ENCODE data around the gene DOK6.
"Not testable (repeated sequence)": the region's sequence is repeated elsewhere in the genome, so short reads cannot be mapped to it uniquely, and the experiment has no call there.

Gene DOK6

DNA sequence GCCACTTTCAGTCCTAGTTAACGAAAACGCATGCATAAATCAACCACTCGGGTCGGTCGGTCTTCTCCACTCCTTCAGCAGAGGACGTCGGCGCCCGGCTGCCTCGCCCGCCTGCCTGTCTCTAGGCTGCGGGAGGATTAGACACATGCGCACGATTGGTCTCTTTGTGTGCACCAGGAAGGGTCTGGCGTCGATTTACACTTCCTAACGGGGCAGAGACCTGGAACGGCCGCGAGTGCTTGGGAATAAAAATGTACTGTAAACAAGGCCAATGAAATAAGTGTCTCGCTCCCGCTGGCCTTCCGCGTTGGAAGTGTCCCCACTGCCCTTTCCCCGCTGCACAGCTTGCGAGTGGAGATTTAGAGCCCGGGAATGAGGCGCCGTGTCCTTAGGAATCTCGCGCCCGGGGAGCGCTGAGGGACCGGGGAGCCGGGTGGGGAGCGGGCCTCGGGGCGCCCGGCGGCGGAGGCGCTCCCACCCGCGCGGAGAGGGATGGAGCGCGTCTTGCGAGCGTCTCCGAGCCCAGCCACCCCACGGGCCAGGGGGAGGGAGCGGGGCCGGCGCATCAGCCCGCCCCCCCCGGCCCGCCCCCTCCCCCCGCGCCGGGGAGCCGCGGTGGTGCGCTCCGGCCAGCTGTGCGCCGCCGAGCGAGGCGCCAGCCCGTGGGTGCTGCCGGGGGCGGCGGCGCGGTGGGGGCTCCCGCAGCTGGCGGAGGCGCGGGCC lies at the start of gene DOK6:
TSS of gene DOK6 (plus strand) at position 636 of the 723 bp plus-strand sequence.
- TF ChIP-seq, protein P1, sequence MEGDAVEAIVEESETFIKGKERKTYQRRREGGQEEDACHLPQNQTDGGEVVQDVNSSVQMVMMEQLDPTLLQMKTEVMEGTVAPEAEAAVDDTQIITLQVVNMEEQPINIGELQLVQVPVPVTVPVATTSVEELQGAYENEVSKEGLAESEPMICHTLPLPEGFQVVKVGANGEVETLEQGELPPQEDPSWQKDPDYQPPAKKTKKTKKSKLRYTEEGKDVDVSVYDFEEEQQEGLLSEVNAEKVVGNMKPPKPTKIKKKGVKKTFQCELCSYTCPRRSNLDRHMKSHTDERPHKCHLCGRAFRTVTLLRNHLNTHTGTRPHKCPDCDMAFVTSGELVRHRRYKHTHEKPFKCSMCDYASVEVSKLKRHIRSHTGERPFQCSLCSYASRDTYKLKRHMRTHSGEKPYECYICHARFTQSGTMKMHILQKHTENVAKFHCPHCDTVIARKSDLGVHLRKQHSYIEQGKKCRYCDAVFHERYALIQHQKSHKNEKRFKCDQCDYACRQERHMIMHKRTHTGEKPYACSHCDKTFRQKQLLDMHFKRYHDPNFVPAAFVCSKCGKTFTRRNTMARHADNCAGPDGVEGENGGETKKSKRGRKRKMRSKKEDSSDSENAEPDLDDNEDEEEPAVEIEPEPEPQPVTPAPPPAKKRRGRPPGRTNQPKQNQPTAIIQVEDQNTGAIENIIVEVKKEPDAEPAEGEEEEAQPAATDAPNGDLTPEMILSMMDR (IDR thresholded peaks at IDR 0.05; ENCODE audit: insufficient read depth, low read depth, low read length, missing control alignments): no peak
- peak; percentile 29 for DNase-seq (ENCODE audit: low read depth)
- peak within 1 kb of the TSS; percentile 26 for H3K4me3 ChIP-seq (ENCODE audit: low read length)

DNA sequence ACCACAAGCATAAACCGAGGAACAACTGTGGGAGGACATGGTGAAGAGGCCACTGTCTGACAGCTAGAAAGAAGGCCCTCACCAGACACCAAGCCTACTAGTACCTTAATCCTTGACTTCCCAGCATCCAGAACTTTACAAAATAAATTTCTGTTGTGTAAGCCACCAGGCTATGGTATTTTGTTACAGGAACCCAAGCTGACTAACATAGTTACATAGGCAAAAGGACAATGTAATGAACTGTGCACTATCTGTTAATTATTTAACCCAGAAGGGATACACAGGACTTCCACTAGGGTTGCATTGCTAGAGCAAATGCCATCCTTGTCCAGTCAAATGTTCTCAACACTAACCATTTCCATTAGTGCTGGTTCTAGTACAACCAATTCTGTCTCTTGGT lies 47.7 kb upstream of the DOK6 start:
- TF ChIP-seq, protein P1 (IDR thresholded peaks at IDR 0.05; ENCODE audit: insufficient read depth, low read depth, low read length, missing control alignments): no peak
- no peak overlapping the region for H3K4me3 ChIP-seq (ENCODE audit: low read length)
- DNase-seq (ENCODE audit: low read depth): no peak

DNA sequence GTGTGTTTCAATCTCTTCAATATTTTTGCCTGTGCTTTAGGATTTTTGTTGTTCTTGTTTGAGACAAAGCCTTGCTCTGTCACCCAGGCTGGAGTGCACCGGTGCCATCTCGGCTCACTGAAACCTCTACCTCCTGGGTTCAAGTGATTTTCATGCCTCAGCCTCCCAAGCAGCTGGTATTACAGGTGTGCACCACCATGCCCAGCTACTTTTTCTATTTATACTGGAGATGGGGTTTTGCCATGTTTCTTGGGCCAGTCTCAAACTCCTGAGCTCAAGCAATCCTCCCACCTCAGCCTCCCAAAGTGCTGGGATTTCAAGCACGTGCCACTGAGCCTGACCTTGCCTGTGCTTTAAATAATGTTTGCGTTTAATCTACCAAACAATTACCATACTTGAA lies 43.1 kb upstream of the DOK6 start:
- no peak for DNase-seq (ENCODE audit: low read depth)
- no peak overlapping the region for H3K4me3 ChIP-seq (ENCODE audit: low read length)
- TF ChIP-seq, protein P1 (IDR thresholded peaks at IDR 0.05; ENCODE audit: insufficient read depth, low read depth, low read length, missing control alignments): no peak

DNA sequence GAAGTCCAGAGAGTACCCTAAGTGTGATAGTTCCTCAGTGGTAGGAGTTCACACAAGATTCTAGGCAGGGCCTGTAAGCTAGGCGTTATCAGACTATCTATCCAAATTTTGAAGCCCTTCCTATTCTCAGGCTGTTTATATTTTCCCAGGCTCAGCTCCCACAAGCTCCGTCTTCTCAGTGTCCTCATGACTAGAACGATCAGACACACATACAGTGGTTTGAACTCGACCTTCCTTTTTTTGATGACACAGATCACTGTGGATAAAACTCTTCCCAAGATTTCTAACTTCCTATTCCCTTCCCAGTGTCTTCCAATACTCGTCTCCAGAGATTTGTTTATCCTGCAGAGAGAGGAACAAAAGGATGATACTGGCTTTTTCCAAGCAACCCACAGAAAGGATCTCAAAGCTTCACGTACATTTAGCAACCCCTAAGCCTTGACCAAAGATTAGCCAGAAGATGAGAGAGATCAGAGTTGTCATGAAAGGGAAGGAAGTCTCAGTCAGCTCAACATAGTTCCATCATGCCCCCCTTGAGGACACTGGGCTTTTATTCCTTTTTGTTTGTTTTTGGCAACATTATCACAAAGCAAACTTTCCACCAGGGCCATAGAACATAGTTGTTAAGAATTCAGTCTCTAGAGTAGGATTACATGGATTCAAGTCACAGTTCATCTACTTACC lies 42.3 kb upstream of the DOK6 start:
- TF ChIP-seq, protein P1 (IDR thresholded peaks at IDR 0.05; ENCODE audit: insufficient read depth, low read depth, low read length, missing control alignments): no peak
- DNase-seq (ENCODE audit: low read depth): no peak
- H3K4me3 ChIP-seq (ENCODE audit: low read length): no peak overlapping the region

DNA sequence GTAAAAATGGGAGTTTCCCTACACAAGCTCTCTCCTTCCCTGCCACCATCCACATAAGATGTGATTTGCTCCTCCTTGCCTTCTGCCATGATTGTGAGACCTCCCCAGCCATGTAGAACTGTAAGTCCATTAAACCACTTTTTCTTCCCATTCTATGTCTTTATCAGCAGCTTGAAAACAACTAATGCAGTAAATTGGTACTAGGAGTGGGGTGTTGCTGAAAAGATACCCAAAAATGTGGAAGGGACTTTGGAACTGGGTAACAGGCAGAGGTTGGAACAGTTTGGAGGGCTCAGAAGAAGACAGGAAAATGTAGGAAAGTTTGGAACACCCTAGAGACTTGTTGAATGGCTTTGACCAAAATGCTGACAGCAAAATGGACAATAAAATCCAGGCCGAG lies 40.9 kb upstream of the DOK6 start:
- H3K4me3 ChIP-seq (ENCODE audit: low read length); DNase-seq (ENCODE audit: low read depth): not testable (repeated sequence)

DNA sequence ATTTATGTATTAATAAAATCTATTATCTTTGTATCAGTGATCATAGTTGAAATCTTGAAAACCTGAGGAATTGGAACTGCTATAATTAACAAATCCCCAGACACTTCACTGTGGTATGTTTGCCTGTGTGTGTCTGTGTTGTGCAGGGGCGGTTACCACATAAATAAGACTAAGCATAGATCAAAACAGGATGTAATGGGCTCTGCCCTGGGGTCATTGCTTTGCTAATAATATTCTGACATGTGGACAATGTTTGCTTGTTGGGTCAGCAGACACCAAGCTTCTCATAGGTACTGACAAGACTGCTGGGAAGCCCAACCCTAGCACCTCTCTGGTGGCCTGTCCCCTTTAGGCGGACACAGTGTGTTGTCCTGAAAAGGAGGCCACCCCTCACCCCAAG lies 35.8 kb upstream of the DOK6 start:
- H3K4me3 ChIP-seq (ENCODE audit: low read length): no peak overlapping the region
- TF ChIP-seq, protein P1 (IDR thresholded peaks at IDR 0.05; ENCODE audit: insufficient read depth, low read depth, low read length, missing control alignments): no peak
- DNase-seq (ENCODE audit: low read depth): no peak

DNA sequence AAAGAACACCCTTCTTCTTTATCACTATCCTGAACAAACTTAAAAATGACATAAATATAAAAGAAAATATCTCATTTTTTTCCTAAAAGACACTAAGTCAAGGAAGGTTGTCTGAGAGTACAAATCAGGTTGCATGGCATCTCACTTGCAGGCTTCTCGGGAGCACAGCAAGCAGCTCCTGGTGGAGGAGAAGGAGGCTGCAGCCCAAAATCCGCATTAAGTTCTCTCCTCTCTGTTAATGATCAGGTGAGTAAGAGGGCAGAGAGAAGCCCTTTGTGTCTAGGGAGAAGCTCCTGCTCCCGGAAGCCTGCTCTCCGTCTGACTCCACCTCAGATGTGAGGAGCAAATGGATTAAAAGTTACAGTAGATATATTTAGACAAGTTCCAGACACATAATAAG lies 35.0 kb upstream of the DOK6 start:
- TF ChIP-seq, protein P1 (IDR thresholded peaks at IDR 0.05; ENCODE audit: insufficient read depth, low read depth, low read length, missing control alignments): no peak
- H3K4me3 ChIP-seq (ENCODE audit: low read length): no peak overlapping the region
- DNase-seq (ENCODE audit: low read depth): no peak

Measured in epithelial cell of esophagus (primary cell).